ENCODE results near the gene ANKRD36C.
"Not testable (repeated sequence)": the region's sequence is repeated elsewhere in the genome, so short reads cannot be mapped to it uniquely, and the experiment has no call there.

ANKRD36C gene

DNA sequence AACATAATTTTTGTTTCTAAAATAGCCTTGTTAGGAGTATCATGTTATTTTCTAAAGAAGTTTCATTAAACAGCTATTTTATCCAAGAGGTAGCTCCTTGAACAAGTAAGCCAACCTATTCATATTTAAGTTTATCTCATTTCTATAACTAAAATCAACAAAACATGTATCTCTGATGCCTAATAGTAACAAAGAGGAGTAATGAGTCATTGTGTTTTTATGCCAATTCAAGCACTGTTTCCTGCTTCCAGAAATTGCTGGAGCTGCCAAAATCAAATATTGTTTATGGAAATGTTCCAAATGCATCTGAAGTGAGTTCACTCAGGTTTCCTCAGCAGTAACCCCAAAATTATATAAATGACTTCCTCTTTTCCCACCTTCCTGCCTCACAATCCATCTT is 76.5 kb downstream of the ANKRD36C start:
- H3K36me3 Mint-ChIP-seq (ENCODE audit: low read depth), result peaks cover 60% of the 10 kb centered on the region
- not testable (repeated sequence) for H3K27ac Mint-ChIP-seq; H3K4me1 Mint-ChIP-seq (ENCODE audit: low read depth); H3K4me3 Mint-ChIP-seq; H3K27me3 Mint-ChIP-seq; H3K9me3 Mint-ChIP-seq

DNA sequence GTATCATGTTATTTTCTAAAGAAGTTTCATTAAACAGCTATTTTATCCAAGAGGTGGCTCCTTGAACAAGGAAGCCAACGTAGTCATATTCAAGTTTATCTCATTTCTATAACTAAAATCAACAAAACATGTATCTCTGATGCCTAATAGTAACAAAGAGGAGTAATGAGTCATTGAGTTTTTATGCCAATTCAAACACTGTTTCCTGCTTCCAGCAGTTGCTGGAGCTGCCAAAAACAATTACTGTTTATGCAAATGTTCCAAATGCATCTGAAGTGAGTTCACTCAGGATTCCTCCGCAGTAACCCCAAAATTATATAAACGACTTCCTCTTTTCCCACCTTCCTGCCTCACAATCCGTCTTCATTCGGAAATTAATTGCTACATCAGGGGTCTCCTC is 80.2 kb downstream of the ANKRD36C start:
- not testable (repeated sequence) for H3K4me3 Mint-ChIP-seq; H3K27me3 Mint-ChIP-seq; H3K9me3 Mint-ChIP-seq; H3K27ac Mint-ChIP-seq; H3K4me1 Mint-ChIP-seq (ENCODE audit: low read depth)
- H3K36me3 Mint-ChIP-seq (ENCODE audit: low read depth), result peaks cover 41% of the 10 kb centered on the region

DNA sequence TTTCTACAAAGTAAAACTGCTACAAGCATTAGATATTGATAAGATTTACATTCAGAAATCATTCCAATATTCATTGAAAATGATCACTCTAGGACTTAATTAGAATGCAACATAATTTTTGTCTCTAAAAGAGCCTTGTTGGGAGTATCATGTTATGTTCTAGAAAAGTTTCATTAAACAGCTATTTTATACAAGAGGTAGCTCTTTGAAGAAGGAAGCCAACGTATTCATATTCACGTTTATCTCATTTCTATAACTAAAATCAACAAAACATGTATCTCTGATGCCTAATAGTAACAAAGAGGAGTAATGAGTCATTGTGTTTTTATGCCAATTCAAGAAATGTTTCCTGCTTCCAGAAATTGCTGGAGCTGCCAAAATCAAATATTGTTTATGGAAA is 97.2 kb downstream of the ANKRD36C start:
- H3K27ac Mint-ChIP-seq; H3K27me3 Mint-ChIP-seq; H3K9me3 Mint-ChIP-seq; H3K4me3 Mint-ChIP-seq; H3K4me1 Mint-ChIP-seq (ENCODE audit: low read depth): not testable (repeated sequence)
- H3K36me3 Mint-ChIP-seq (ENCODE audit: low read depth), result peaks cover 38% of the 10 kb centered on the region

DNA sequence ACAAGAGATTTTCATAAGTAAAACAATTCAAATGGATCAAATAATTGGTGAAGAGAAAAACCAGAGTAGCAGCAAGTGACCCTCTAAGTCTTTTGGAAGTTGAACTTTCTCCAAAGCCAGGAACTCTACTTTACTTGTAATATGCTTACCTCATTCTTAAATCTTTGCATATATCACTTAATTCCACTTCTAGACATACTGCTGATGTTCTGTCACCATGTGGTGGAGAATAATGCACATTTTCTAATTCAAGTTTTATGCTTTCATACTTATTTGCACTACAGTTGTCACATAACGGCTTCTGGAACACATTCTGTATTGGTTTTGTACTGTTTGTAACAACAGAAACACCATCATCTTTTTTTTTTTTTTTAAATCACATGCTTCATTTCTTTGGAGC is 123.7 kb downstream of the ANKRD36C start:
- H3K27ac Mint-ChIP-seq; H3K4me1 Mint-ChIP-seq (ENCODE audit: low read depth); H3K4me3 Mint-ChIP-seq; H3K27me3 Mint-ChIP-seq; H3K9me3 Mint-ChIP-seq: not testable (repeated sequence)
- H3K36me3 Mint-ChIP-seq (ENCODE audit: low read depth), result peaks cover 11% of the 10 kb centered on the region

DNA sequence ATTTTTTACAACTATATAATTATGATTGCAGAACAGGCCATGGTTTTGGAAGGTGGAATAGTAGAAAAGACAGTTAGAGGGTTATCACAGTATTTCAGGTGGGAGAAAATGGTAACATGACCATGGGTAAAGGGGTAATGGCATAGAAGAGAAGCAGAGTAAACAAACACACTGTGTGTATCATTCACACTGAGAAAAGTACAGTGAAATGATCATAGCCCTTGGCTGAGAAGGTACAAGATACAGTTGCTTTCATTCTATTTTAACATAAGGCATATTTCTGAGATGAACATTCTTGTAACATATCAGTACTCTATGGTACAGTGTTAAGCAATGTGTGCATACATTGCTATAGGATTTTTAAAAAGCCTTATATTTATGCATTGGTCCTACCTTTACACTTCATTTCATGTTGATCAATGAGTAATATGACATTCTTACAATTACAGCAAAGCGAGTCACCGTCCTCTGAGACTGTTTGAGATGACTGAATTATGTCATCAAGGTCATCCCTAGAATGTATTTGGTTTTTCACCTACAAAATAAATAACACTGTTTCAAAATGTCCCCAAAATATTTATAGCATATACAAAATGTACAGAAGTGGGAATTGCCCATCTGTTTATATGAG is 124.5 kb downstream of the ANKRD36C start:
- H3K27ac Mint-ChIP-seq; H3K4me1 Mint-ChIP-seq (ENCODE audit: low read depth); H3K4me3 Mint-ChIP-seq; H3K9me3 Mint-ChIP-seq; H3K27me3 Mint-ChIP-seq: not testable (repeated sequence)
- H3K36me3 Mint-ChIP-seq (ENCODE audit: low read depth), result peaks cover 11% of the 10 kb centered on the region

DNA sequence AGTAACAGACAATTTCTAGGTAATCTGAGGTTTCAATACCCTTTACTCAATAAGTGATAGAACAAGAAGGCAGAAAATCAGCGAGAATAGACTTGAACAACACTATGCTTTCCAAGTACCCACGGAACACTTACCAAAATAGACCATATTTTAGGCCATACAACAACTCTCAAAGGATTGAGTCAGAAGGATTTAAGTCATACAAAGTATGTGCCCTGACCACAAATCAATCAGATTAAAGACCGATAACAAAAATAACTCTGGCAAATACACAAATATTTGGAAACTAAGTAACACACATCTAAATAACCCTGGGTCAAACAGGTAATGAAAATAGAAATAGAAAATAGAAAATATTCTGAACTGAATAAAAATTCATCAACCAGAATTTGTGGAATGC is 129.5 kb downstream of the ANKRD36C start:
- not testable (repeated sequence) for H3K27ac Mint-ChIP-seq; H3K9me3 Mint-ChIP-seq; H3K27me3 Mint-ChIP-seq; H3K4me1 Mint-ChIP-seq (ENCODE audit: low read depth); H3K4me3 Mint-ChIP-seq
- peaks cover 10% of the 10 kb centered on the region for H3K36me3 Mint-ChIP-seq (ENCODE audit: low read depth)

DNA sequence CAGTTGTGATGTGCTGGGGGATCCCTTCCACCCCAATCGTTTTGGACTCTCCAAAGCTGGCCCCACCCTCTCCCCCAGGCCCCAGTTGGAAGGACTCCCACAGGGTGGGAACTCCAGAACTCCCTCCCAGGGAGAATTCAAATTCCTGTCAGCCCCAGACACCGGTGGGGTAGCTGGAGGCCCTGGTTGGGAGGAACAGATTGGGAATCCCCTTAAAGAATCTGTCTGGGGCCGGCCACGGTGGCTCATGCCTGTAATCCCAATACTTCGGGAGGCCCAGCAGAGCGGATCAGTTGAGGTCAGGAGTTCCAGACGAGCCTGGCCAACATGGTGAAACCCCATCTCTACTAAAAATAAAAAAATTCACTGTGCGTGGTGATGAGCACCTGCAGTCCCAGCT is 155.5 kb downstream of the ANKRD36C start:
- Mint-ChIP-seq H3K4me1 (ENCODE audit: low read depth) (no peaks in the 10 kb centered on the region), H3K36me3 (ENCODE audit: low read depth) (peaks cover 57% of the 10 kb centered on the region)

DNA sequence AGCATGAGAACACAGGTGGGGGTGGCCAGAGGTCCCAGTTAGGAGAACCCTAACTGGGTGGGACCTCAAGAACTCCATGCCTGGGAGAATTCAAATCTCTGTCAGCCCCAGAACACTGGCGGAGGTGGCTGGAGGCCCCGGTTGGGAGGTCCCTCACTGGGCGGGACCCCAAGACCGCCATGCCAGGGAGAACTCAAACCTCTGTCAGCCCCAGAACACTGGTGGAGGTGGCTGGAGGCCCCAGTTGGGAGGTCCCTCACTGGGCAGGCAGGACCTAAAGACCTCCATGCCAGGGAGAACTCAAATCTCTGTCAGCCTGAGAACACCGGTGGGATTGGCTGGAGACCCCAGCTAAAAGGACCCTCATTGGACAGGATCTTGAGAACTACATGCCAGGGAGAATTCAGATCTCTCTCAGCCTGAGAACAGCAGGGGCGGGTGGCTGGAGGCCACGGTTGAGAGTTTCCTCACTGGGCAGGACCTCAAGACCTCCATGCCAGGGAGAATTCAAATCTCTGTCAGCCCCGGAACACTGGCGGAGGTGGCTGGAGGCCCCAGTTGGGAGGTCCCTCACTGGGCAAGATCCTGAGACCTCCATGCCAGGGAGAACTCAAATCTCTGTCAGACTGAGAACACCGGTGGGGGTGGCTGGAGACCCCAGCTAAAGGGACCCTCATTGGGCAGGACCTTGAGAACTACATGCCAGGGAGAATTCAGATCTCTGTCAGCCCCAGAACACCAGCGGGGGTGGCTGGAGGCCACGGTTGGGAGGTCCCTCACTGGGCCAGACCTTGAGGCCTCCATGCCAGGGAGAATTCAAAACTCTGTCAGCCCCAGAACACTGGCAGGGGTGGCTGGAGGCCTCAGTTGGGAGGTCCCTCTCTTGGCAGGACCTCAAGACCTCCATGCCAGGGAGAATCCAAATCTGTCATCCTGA is 157.3 kb downstream of the ANKRD36C start:
- H3K36me3 Mint-ChIP-seq (ENCODE audit: low read depth), result peaks cover 63% of the 10 kb centered on the region
- not testable (repeated sequence) for H3K4me3 Mint-ChIP-seq; H3K27ac Mint-ChIP-seq; H3K27me3 Mint-ChIP-seq; H3K4me1 Mint-ChIP-seq (ENCODE audit: low read depth); H3K9me3 Mint-ChIP-seq

More for the DNA sequence above, 155.5 kb downstream of the ANKRD36C start:
- no peak overlapping the region for H3K27ac Mint-ChIP-seq
- H3K27me3 Mint-ChIP-seq, result no peaks in the 10 kb centered on the region
- no peak overlapping the region for H3K4me3 Mint-ChIP-seq
- peaks cover 6% of the 10 kb centered on the region for H3K9me3 Mint-ChIP-seq

DNA sequence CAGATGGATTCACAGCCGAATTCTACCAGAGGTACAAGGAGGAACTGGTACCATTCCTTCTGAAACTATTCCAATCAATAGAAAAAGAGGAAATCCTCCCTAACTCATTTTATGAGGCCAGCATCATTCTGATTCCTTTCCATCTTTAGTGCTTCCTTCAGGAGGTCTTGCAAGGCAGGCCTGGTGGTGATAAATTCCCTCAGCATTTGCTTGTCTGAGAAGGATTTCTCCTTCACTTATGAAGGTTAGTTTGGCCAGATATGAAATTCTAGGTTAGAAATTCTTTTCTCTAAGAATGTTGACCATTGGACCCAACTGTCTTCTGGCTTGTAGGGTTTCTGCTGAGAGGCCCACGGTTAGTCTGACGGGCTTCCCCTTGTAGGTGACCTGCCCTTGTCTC is 167.4 kb downstream of the ANKRD36C start:
- not testable (repeated sequence) for H3K27ac Mint-ChIP-seq; H3K4me3 Mint-ChIP-seq; H3K27me3 Mint-ChIP-seq; H3K4me1 Mint-ChIP-seq (ENCODE audit: low read depth)
- peaks cover 39% of the 10 kb centered on the region for H3K9me3 Mint-ChIP-seq
- peaks cover 24% of the 10 kb centered on the region for H3K36me3 Mint-ChIP-seq (ENCODE audit: low read depth)

DNA sequence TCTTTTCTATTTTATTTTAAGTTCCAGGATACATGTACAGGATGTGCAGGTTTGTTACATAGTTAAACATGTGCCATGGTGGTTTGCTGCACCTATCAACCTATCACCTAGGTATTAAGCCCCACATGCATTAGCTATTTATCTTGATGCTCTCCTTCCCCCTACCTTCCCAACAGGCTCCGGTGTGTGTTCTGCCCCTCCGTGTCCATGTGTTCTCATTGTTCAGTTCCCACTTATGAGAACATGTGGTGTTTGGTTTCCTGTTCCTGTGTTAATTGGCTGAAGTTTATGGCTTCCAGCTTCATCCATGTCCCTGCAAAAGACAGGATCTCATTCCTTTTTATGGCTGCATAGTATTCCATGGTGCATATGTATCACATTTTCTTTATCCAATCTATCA is 174.1 kb downstream of the ANKRD36C start:
- H3K36me3 Mint-ChIP-seq (ENCODE audit: low read depth), result peaks cover 37% of the 10 kb centered on the region
- H3K27ac Mint-ChIP-seq; H3K4me3 Mint-ChIP-seq; H3K27me3 Mint-ChIP-seq; H3K4me1 Mint-ChIP-seq (ENCODE audit: low read depth): not testable (repeated sequence)
- H3K9me3 Mint-ChIP-seq, result peaks cover 48% of the 10 kb centered on the region

DNA sequence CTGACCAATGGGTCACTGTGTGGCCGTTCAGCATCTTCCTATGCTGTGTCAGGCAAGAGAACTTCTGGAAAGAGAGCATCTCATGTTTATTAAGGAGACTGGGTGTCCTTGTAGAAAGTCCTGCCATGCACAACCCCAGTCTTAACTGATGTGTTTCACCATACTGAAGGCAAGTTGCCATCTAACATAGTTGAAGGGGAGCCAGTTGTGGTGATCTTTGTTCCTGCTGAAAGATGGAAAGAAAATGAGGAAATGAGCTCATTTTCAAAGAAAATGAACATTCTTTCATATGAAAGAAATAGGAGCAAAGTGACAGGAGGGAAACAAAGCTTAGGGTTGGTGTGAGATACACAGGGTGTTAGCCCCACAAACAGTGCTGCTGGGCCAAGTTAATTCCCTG is 178.3 kb downstream of the ANKRD36C start:
- not testable (repeated sequence) for H3K4me3 Mint-ChIP-seq; H3K4me1 Mint-ChIP-seq (ENCODE audit: low read depth); H3K27me3 Mint-ChIP-seq; H3K27ac Mint-ChIP-seq
- H3K9me3 Mint-ChIP-seq, result peaks cover 26% of the 10 kb centered on the region
- H3K36me3 Mint-ChIP-seq (ENCODE audit: low read depth), result peaks cover 46% of the 10 kb centered on the region

DNA sequence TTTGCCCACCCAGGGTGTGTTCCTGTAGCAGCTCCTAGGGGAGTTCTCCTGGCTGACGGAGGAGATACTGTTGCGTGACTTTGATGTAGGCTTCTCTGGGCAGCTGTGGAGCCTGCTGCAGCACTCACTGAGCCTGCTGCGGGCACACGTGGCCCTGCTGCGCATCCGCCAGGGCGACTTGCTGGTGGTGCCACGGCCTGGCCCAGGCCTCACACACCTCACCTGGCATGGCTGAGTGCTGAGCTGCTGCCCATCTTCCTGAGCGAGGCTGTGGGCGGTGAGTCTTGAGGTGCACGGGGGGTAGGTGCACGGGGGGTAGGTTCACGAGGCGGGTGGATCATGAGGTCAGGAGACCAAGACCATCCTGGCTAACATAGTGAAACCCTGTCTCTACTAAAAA is 191.7 kb downstream of the ANKRD36C start:
- peaks cover 22% of the 10 kb centered on the region for H3K9me3 Mint-ChIP-seq
- H3K36me3 Mint-ChIP-seq (ENCODE audit: low read depth), result peaks cover 7% of the 10 kb centered on the region
- no peak overlapping the region for H3K27ac Mint-ChIP-seq
- H3K4me3 Mint-ChIP-seq, result no peak overlapping the region
- no peaks in the 10 kb centered on the region for H3K27me3 Mint-ChIP-seq
- no peaks in the 10 kb centered on the region for H3K4me1 Mint-ChIP-seq (ENCODE audit: low read depth)

DNA sequence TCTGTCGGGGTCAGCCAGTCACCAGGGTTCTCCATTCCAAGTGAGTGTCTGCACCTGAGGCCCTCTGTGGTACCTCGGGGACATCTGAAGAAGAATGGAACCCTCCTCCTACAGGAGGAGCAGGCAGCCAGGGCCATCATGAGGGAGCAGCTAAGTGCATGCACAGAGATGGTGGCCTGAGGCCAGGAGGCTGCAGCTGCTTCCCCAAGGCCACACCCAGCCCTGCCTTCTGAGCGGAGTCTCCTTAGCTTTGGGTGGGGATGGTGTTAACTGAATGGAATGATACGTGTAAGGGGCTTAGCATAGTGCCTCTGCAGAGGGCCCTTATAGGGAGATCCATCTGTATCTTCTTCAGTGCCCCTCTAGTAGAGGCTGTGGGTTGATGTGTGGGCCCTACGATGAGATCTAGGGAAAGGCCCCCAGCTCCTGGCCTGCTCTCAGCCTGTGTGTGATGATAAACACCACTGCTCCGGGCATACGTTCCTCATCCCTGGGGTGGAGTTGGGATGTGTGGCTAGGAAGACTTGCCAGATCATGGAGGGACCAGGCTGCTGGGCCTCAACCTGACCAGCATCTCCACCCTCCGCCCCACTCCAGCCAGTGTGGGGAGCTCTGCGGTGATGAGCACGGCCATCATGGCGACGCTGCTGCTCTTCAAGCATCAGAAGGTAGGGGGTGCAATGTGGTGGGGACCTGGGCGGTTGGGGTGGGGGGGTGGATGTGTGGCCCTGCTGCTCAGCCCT is 192.3 kb downstream of the ANKRD36C start:
- not testable (repeated sequence) for H3K36me3 Mint-ChIP-seq (ENCODE audit: low read depth)

DNA sequence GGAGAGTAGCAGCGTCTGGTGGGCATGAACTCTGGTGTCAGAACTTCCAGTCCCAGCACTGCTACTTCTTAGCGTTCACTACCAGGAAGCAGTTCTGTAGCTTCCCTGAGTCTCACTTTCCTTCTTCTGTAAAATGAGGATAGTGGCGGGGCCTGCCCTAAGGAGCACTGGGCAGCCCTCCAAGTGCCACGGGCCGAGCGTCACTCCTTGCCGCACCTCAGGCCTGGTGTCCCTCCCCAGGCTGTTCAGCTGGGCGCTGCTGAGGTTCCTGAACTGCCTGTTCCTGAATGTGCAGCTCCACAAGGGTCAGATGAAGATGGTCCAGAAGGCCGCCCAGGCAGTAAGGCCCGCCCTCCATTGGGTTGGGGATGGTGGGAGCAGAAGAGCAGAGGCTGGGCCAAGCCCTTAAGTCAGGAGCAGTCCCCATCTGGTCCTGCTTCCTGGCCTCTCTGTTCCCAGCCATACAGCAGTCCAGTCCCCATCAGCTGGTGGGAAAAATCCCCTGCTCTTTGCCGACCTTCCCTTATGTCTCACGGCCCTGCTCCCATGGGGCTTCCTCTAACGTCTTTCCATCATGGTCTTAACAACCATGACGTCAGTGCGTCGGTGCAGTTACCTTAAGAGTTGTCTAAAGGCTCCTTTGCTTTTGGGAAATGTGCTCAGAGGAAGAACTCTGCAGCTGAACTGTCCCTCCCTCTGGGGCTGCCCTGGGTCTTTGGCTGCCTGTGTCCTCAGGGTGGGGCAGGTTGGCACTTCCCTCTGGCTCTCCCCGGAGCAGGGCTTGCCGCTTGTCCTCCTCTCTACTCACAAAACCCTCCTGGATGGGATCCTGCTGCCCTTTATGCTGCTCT is 195.2 kb downstream of the ANKRD36C start:
- not testable (repeated sequence) for H3K36me3 Mint-ChIP-seq (ENCODE audit: low read depth); H3K27ac Mint-ChIP-seq; H3K4me3 Mint-ChIP-seq; H3K4me1 Mint-ChIP-seq (ENCODE audit: low read depth); H3K27me3 Mint-ChIP-seq
- peaks cover 11% of the 10 kb centered on the region for H3K9me3 Mint-ChIP-seq

More for the DNA sequence above, 192.3 kb downstream of the ANKRD36C start:
- H3K27me3 Mint-ChIP-seq; H3K4me1 Mint-ChIP-seq (ENCODE audit: low read depth); H3K27ac Mint-ChIP-seq; H3K4me3 Mint-ChIP-seq: not testable (repeated sequence)
- H3K9me3 Mint-ChIP-seq, result peaks cover 18% of the 10 kb centered on the region

DNA sequence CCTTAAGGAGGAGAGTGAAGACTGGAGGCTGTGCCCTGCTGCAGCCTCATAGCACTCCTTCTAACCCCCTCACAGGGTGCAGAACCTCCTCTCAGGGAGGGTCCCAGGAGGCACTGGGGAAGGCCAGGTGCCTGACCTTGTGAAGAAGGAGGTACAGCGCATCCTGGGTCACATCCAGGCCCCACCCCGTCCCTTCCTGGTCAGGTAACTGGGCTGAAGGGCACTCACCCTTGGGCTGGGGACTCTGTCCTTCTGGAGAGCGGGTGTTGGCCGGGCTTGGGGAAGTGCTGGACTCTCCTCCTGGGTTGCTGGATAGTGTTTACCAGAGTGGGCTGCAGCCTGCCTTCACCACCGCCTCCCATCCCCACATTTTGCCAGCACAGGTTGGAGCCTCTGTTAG is 197.7 kb downstream of the ANKRD36C start:
- not testable (repeated sequence) for H3K27ac Mint-ChIP-seq; H3K36me3 Mint-ChIP-seq (ENCODE audit: low read depth); H3K27me3 Mint-ChIP-seq; H3K4me1 Mint-ChIP-seq (ENCODE audit: low read depth); H3K4me3 Mint-ChIP-seq; H3K9me3 Mint-ChIP-seq
